ENCODE measurements around the gene PHF23. TPM values are rescaled to one million over a fixed set of nuclear protein-coding genes. Genes with fewer than 3 reads are reported as not detected.

Gene PHF23
- total RNA-seq, 1 experiment from 2014 or later: 48.5 TPM

DNA sequence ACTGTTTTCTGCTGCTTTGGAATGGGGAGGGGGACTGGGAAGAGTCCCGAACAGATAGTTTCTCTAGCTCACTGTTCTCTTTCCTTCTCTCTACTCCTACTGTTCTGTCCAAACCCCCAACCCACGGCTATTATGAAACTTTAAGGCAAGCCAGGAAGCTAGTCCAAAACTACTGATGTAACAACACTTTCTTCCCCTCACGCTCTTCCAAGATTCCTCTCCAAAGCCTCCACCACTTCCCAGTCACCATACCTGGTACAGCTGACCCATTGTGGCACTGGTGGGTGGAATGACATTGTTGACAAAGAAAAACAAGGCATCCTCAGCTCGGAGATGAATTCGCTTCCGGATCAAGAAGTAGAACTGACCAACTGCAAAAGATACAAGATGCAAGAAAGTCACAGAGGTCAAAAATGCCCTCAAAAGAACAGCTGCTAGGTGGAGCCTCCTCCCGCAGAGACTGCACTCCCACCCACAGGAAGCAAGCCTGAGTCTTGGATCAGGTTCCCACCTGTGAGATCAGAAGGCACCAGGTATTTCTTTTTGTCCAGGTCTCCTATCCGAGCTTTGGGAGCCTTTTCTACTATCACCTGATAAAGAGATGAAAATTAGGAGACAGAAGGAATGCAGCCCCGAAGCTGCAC lies 2.0 kb upstream of the PHF23 start:
- ChIA-PET POLR2A (interaction anchor here (1.1 to 2.9 kb wide), 6 partner anchors 10 to 88 kb away, joined by 3 to 13 read pairs (median 6); partner anchors contain the start of genes ACADVL, CTDNEP1, DLG4 and ELP5), RAD21 (ENCODE audit: low non-redundant PET in 1 of 2, low total read pairs in 2 of 2, uncharacterized antibody in 2 of 2, unreplicated experiment in 2 of 2) (interaction anchor here in 1 of 2 experiments (1.3 kb wide), 1 partner anchor 20 kb away, joined by 5 read pairs; no protein-coding TSS in a partner anchor), CTCF (interaction anchor here (0.9 to 1.6 kb wide), 2 partner anchors 21 to 196 kb away, joined by 3 to 4 read pairs; no protein-coding TSS in a partner anchor)
- BruUV-seq (replicated peaks): no TSS peak
- Histone ChIP-seq H3K9me2 (ENCODE audit: insufficient read depth) (no peaks in the 10 kb centered on the region), H2AFZ (ENCODE audit: low read depth, low read length, poor library complexity, severe bottlenecking) (no peak overlapping the region), H3K4me2 (ENCODE audit: low read length) (peak overlapping the region; percentile 79), H3K79me2 (ENCODE audit: insufficient read depth, low read length) (peaks cover 49% of the 10 kb centered on the region), H3K9me3 (ENCODE audit: control insufficient read depth in 1 of 2, insufficient read depth in 1 of 2, low read depth in 1 of 2, low read length in 2 of 2) (no peaks in the 10 kb centered on the region), H3K27ac (ENCODE audit: low read depth, low read length) (peak overlapping the region; percentile 92), H3K9ac (ENCODE audit: low read length) (peak overlapping the region; percentile 85), H3K36me3 (ENCODE audit: control insufficient read depth in 1 of 2, insufficient read depth in 2 of 2, low read length in 2 of 2) (peaks cover 22 to 37% of the 10 kb centered on the region in 2 experiments; a peak in 3 of 4 replicates), H3K27me3 (ENCODE audit: insufficient read depth, low read length) (no peaks in the 10 kb centered on the region), H3K4me3 (replicated peaks in 1 of 2; ENCODE audit: low read depth in 1 of 2, low read length in 2 of 2) (peak overlapping the region; percentile 93 to 97), H4K20me1 (ENCODE audit: insufficient read depth) (no peaks in the 10 kb centered on the region), H3K4me1 (ENCODE audit: control insufficient read depth in 1 of 2, insufficient read depth in 2 of 2, low read length in 2 of 2) (peaks cover 27 to 47% of the 10 kb centered on the region in 2 experiments)
- intact Hi-C loops (cut with micrococcal nuclease): no loop called here
- TF ChIP-seq YY1 (IDR thresholded peaks at IDR 0.05; ENCODE audit: extremely low read depth, insufficient replicate concordance, low read depth, low read length): no peak
- no peak for TF ChIP-seq ZNF274 (IDR thresholded peaks at IDR 0.05; ENCODE audit: low read depth, low read length)
- TF ChIP-seq EZH2 (IDR thresholded peaks at IDR 0.05): no peak
- no peak for TF ChIP-seq SIN3A (IDR thresholded peaks at IDR 0.05; ENCODE audit: low read depth)
- no peak for TF ChIP-seq POLR2A (IDR thresholded peaks at IDR 0.05; ENCODE audit: borderline replicate concordance, extremely low read depth, insufficient read depth, insufficient read length)
- DNase-seq (ENCODE audit: low read depth, low spot score) (no peak), ATAC-seq (no peak)

DNA sequence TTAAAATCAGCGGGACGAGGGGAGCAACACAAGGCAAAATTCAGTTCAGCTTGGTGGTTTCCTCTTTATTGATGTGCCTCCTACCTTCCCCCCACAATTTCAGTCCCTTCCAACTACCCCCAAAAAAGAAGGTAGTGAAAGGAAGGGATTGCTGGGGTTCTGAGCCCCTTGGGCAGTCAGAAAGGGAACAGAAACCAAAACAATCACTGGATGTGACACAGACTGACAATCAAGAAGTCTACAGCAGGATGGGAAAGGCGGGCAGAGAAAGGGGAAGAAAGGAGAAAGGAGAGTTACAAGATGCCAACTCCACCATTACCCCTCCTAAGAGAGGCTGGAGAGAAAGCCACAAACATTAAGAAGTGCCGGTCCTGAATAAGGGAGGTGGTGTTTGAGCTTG lies 1.1 kb upstream of the PHF23 start:
- no peak for ATAC-seq
- peak overlapping the region; percentile 41 for H3K9ac ChIP-seq (ENCODE audit: low read length)
- ChIA-PET RAD21 (ENCODE audit: low non-redundant PET in 1 of 2, low total read pairs in 2 of 2, uncharacterized antibody in 2 of 2, unreplicated experiment in 2 of 2) (no interaction called here), CTCF (no interaction called here), POLR2A (interaction anchor here (1.1 to 2.9 kb wide), 2 partner anchors 22 to 53 kb away, joined by 4 to 13 read pairs; partner anchors contain the start of genes ACADVL and DLG4)
- H3K9me2 ChIP-seq (ENCODE audit: insufficient read depth): no peaks in the 10 kb centered on the region
- H3K27me3 ChIP-seq (ENCODE audit: insufficient read depth, low read length): no peaks in the 10 kb centered on the region
- peak overlapping the region; percentile 79 for H3K4me2 ChIP-seq (ENCODE audit: low read length)
- intact Hi-C loops (cut with micrococcal nuclease): no loop called here
- no TSS peak for BruUV-seq (replicated peaks)
- peak overlapping the region in 1 of 2 experiments; percentile 40; a peak in 2 of 4 replicates for H3K4me3 ChIP-seq (replicated peaks in 1 of 2; ENCODE audit: low read depth in 1 of 2, low read length in 2 of 2)
- no peaks in the 10 kb centered on the region for H3K9me3 ChIP-seq (ENCODE audit: control insufficient read depth in 1 of 2, insufficient read depth in 1 of 2, low read depth in 1 of 2, low read length in 2 of 2)
- TF ChIP-seq FOSL1 (IDR thresholded peaks at IDR 0.05; ENCODE audit: low read depth) (no peak), ELF1 (IDR thresholded peaks at IDR 0.05; ENCODE audit: borderline replicate concordance, low read depth) (no peak), JUND (IDR thresholded peaks at IDR 0.05) (no peak), ZNF274 (IDR thresholded peaks at IDR 0.05; ENCODE audit: low read depth, low read length) (no peak)
- TF ChIP-seq, protein P1, sequence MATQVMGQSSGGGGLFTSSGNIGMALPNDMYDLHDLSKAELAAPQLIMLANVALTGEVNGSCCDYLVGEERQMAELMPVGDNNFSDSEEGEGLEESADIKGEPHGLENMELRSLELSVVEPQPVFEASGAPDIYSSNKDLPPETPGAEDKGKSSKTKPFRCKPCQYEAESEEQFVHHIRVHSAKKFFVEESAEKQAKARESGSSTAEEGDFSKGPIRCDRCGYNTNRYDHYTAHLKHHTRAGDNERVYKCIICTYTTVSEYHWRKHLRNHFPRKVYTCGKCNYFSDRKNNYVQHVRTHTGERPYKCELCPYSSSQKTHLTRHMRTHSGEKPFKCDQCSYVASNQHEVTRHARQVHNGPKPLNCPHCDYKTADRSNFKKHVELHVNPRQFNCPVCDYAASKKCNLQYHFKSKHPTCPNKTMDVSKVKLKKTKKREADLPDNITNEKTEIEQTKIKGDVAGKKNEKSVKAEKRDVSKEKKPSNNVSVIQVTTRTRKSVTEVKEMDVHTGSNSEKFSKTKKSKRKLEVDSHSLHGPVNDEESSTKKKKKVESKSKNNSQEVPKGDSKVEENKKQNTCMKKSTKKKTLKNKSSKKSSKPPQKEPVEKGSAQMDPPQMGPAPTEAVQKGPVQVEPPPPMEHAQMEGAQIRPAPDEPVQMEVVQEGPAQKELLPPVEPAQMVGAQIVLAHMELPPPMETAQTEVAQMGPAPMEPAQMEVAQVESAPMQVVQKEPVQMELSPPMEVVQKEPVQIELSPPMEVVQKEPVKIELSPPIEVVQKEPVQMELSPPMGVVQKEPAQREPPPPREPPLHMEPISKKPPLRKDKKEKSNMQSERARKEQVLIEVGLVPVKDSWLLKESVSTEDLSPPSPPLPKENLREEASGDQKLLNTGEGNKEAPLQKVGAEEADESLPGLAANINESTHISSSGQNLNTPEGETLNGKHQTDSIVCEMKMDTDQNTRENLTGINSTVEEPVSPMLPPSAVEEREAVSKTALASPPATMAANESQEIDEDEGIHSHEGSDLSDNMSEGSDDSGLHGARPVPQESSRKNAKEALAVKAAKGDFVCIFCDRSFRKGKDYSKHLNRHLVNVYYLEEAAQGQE (IDR thresholded peaks at IDR 0.05; ENCODE audit: low read depth): no peak
- TF ChIP-seq, protein P2, sequence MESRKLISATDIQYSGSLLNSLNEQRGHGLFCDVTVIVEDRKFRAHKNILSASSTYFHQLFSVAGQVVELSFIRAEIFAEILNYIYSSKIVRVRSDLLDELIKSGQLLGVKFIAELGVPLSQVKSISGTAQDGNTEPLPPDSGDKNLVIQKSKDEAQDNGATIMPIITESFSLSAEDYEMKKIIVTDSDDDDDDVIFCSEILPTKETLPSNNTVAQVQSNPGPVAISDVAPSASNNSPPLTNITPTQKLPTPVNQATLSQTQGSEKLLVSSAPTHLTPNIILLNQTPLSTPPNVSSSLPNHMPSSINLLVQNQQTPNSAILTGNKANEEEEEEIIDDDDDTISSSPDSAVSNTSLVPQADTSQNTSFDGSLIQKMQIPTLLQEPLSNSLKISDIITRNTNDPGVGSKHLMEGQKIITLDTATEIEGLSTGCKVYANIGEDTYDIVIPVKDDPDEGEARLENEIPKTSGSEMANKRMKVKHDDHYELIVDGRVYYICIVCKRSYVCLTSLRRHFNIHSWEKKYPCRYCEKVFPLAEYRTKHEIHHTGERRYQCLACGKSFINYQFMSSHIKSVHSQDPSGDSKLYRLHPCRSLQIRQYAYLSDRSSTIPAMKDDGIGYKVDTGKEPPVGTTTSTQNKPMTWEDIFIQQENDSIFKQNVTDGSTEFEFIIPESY (IDR thresholded peaks at IDR 0.05; ENCODE audit: extremely low read depth, insufficient replicate concordance, low read length): no peak
- peaks cover 51% of the 10 kb centered on the region for H3K79me2 ChIP-seq (ENCODE audit: insufficient read depth, low read length)
- peaks cover 31 to 54% of the 10 kb centered on the region in 2 experiments for H3K4me1 ChIP-seq (ENCODE audit: control insufficient read depth in 1 of 2, insufficient read depth in 2 of 2, low read length in 2 of 2)
- no peak overlapping the region for H2AFZ ChIP-seq (ENCODE audit: low read depth, low read length, poor library complexity, severe bottlenecking)
- peak overlapping the region; percentile 92 for H3K27ac ChIP-seq (ENCODE audit: low read depth, low read length)
- H4K20me1 ChIP-seq (ENCODE audit: insufficient read depth): no peaks in the 10 kb centered on the region
- DNase-seq (ENCODE audit: low read depth, low spot score): no peak
- H3K36me3 ChIP-seq (ENCODE audit: control insufficient read depth in 1 of 2, insufficient read depth in 2 of 2, low read length in 2 of 2): peaks cover 21 to 39% of the 10 kb centered on the region in 2 experiments

Data from HCT116 (cell line).